Measurements from ENCODE around the gene FANCE.
"Not testable (repeated sequence)": the region's sequence is repeated elsewhere in the genome, so short reads cannot be mapped to it uniquely, and the experiment has no call there.

The FANCE gene

DNA sequence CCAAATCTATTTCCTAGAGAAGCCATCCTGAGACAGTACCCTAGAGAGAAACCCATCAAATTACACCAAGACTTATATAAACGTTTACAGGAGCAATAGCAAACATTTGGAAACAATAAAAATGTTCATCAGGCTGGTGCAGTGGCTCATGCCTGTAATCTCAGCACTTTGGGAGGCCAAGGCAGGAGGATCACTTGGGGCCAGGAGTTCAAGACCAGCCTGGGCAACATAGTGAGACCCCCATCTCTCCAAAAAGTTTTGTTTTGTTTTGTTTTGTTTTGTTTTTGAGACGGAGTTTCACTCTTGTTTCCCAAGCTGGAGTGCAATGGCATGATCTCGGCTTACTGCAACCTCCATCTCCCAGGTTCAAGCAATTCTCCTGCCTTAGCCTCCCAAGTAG is 19.4 kb upstream of the FANCE start:
- DNase-seq = not testable (repeated sequence)

DNA sequence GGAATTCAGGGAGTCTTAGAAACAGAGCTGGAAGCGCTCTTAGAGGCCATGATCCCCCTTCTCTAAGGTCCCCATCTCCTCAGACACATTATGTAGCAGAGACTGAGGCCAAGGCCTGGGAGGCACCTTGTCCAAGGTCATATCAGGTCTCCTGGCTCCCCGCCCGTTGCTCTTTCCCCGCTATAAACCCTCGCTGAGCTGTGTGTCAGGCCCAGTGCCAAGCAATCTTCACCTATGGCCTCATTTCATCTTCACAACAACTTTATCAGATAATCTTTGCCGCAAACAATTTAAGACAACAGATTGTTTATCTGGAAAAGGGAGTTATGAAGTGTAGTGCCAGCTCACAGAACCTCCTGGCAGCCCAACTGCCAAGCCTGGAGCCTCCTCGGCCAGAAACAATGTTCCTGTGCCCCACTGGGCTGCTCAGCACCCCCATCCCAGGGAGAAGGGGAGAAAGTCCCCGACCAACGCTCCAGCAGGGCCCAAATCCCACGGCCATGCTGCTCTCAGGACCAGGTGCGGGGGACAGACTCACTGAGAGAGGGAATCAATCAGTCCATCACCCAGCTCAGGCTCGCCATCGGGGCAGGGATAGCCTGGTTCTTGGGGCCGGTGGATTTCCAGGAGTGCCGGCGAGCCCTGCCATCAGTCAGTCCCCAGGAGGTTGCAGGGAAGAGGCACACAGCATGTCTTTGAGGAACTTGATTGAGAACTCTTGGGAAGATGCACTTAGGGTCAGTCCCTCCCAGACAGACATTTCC is 16.9 kb upstream of the FANCE start:
- no peak for DNase-seq

DNA sequence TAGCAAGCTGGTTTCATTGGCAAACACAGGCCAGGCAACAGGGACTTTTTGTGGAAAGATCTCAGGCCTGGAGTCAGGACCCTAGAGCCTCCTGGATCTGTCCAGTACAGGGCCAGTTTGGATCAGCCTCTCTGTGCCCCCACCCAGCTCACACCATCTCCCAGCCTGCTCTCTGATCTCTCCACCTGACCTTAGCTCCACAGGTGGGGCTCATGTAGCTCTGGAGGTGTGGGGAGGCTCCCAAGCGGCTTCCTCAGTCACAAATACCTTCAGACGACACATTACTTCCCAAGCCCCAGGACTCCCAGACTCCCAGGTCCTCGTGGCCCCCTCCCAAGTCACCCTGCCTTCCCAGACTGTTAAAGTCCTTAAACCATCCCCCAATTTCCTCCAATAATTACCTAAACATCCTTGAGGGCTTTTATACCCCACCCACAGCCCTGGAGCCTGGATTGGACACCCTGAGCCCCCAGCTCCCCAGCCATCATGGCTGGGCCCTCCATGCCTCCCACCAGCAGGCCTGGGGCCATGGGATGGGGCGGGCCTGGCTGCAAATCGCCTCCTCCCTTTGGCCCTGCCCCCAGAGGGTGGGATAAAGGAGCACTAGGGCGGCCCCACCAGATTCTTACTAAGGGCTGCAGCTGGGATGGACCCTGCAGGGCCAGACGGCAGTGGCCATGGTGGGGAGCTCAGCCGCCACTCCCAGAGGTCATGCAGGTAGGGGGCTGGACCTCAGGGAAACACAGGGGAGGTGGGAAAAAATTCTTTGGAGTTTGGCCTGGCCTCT is 15.9 kb upstream of the FANCE start:
- DNase-seq = no peak

DNA sequence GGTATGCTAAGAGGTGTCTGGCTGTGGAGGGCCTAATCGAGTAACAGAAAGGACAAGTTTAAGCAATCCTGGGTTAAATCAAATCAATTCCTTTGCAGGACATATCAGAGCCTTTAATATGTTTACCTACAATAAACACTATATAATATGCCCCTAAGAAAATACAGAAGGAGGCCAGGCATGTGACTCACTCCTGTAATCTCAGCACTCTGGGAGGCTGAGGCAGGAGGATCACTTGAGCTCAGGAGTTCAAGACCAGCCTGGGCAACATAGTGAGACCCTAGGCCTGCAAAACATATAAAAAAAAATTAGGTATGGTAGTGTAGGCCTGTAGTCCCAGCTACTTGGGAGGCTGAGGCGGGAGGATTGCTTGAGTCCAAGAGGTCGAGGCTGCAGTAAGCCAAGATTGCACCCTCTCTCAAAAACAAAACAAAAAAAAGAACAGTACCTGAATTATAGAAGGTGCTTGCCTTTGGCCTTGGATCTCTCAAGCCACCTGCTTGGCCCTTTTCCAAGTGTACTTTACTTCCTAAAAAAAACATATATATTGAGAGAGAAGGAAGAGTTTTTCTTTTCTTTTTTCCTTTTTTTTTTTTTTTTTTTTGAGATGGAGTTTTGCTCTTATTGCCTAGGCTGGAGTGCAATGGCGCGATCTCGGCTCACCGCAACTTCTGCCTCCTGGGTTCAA is 13.6 kb upstream of the FANCE start:
- not testable (repeated sequence) for DNase-seq

DNA sequence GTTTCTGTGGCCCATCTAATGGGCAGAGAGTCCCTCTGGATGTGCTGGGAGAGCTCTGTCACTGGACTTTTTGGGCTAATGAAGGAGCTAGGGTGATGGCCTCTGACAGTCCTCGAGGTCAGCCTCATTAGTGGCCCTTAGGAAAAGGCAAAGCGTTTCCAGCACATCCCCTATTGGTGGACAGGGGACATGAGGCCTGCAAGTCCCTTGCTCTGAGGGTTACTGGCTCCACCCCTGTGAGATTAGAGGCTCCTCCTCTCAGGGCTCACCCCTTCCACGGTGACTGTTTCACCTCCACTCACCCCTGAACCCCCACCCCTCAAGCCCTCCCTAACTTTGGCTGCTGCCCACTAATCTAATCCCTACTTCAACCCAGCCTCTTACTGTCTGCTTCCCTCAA is 12.8 kb upstream of the FANCE start:
- DNase-seq = no peak

DNA sequence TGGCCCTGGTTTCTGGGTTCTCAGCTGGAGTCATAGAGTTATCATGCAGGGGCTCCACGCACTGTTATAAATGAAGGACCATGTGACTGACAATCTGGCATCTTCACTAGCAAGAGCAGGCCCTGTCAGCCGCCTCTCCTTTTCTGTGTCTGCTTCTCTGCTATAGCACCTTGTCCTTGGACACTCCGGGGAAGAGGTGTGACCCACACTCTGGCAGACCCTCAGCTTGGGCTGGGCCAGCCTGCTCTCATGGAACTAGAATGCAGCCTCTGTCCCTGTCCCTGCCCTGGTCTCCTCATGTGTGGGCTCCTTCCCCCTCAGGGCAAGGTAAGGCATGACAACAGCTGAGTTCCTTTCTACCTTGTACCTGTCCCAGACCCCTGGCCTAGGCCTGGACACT is 10.9 kb upstream of the FANCE start:
- no peak for DNase-seq

DNA sequence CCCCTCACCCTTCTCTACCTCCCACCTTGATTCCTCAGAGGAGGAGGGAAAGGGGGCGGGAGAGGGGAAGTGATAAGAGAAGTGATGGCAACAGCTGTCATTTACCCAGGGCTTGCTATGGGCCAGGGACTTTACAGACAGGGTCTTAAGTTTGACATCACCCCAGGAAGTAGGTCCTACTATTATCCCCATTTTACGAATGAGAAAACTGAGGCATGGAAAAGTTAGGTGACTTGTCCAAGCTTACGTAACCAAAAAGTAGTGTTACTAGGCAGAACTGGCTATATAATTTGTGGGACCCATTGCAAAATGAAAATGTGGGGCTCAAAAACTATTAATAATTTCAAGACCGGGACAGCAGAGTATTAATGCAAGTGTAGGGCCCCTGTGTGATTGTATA is 10.5 kb upstream of the FANCE start:
- DNase-seq = no peak

DNA sequence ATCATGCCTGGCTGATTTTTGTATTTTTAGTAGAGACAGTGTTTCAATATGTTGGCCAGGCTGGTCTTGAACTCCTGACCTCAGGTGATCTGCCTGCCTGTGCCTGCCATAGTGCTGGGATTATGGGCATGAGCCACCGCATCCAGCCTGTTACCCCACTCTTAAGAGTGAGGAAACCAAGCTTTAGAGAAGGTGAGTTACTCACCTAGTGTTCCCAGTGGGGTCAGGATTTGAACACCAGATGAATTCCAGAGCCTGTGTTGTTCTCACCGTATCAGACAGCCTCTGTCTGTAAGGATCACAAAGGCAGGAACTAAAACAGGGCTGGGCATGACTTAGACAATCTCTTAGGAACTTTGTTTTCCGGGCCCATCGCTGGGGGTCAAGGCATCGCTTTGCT is 9.4 kb upstream of the FANCE start:
- no peak for DNase-seq

DNA sequence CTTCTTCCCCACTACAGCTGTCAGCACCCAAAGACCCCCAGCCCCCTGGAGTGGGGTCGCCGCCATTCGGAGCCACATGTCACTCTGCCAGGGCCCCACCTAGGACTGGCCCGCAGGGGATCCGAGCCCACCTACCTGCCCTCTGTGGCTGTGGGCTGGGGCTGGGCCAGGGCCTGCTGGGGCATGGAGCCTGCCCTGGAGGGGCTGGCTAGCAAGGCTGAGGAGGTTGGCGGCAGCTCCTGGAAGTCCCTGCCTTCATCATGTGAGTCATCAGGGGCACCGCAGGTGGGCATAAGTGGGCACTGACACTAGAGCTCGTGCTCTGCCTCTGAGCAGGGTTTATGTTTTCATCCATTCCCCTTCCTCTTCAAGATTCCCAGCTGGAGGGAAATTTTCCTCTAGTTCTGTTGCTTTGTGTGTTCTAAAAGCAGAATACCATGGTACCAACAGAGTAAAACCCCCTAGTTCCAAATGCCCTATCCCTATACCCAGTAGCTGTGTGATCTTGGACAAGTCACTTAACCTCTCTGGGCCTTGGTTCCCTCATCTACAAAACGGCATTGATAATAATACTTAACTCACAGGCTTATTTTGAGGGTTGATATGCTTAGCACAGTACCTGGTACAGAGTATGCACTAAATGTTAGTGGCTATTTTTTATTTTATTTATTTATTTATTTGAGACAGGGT is 8.7 kb upstream of the FANCE start:
- no peak for DNase-seq

DNA sequence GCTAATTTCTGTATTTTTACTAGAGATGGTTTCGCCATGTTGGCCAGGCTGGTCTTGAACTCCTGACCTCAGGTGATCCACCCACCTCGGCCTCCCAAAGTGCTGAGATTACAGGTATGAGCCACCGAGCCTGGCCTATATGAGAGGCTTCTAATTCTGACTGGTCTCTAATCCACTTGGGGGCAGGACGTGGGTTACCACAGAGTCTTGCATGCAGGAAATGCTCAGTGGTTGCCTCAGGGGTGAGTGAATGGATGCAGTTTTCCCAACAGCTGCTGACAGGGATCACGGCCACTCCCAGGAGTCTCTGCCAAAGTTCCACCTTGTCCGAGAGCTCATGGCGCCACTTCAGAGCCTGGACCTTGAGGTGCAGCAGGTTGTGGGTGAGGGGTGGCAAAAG is 6.4 kb upstream of the FANCE start:
- no peak for DNase-seq

DNA sequence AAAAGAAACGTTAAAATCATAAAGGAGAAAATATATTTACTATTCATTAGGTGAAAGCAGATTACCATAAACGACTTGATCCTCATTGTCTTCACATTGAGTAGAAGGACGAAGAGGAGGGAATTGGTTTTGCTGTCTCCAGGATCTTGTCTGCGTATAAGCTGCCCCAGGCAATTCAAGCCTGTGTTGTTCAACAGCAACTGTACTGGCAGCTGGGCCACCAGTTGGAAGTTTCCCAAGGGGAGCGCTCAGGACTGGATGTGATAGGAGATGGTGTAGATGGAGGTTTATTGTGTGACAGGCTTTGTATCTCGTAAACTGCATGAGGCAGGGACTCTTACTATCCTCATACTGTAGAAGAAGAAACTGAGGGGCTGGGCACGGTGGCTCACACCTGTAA is 3.9 kb upstream of the FANCE start:
- DNase-seq = no peak

DNA sequence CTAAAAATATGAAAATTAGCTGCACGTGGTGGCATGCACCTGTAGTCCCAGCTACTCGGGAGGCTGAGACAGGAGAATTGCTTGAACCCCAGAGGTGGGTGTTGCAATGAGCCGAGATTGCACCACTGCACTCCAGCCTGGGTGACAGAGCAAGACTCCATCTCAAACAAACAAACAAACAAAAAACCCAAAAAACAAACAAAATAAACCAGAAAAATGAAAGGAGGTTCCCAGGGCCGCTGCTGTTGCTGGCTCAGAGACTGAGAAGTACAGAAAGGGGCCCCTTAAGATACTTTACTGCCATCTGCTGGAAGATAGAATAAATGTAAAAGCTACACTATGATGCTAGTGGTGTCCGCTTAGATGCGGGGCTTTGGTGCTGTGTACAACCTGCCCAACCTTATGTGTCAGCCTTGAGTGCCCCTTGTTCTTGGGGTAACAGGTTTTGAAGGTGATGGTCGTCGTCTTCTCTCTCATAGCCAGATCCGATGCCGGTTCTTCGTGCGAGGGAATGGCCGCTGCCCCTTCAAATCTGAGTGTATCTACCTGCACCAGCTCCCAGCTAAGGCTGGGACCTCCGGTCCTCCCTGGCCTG is 2.8 kb upstream of the FANCE start:
- DNase-seq = peak; percentile 89

DNA sequence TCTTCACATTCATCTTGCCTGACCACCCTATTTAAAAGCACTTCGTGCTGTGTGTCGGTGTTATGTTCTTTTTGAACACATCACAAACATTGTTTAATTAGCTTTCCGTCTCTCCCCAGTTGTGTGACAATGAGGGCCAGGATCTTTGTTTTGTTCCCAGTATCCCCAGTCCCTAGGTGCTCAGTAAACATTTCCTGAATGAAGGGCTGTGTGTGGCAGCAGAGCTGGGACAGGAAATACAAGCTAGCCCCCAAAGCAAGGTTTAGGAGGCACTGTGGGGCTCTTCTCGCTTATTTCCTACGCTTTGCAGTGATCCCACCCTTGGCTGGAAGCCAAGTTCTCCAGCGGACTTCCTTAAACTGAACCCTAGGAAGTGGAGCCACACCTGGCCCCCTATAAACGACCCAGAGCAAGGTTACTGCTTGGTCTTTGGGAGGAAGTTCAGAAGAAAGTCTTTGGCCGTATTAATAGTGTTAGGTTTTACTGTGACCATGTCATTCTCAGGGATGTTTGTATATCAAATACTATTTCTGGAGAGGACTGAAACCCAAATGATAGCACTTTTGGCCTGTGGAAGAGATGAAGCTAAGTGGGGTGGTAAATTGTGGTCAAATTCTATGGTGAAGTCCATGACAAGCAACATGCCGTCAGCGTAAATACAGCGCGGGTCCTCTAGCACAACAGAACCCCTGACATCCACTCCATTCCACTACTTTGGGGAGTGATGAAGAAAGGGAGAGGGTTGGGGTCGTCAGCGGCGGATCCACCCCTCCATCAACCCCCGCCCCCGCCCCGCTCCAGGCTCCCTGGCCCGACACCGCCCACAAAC is 570 bp upstream of the FANCE start:
- DNase-seq = no peak

DNA sequence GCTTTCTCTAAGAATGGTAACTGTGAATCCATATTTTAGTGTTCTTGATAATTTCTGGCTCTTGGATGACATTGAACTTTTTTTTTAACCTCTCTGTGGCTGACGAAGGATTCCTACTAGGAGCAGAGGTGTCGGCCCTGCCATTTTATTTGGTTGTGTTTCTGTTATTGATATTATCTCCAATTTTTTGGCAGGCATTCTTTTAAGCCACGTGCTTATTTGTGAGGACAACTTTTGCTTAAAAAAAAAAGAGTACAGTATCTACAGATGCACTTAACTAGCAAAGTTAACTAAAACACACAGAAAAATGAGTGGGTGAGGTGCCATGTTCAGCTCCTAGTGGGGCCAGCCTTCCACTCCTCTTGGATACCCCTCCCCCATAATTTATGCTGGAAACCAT is 1.1 kb downstream of the FANCE start:
- no peak for DNase-seq

DNA sequence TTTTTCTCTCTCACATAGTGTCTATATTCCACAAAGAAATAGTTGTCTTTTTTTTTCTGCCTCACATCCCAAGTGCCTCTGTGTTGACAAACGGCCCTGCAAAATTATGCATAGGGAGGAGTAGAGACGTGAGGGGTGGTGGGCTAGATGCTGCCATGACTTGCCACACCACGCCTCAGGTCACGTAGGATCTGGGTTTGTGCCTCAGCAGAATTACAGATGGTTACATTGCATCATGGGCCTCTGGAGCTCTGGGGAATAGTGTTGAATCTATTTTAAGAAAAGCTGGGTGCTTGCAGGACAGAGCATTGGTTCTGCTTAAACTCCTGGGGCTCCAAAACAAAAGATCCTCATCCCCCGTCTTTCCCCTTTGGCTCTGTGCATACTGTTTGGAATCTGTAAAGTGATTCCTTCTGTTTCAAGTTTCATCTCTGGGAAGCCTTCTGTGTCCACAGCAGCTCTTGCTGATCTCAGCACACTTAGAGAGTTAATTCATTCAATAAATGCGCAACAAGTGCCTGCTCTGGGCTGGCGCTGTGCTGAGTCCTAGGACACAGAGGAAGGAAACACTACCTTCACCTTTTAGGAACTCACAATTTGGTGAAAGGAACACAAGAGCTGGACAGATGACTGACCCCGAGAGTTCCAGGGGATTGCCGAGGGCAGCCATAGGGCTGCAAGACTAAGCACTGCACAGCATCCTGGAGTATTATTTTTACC is 2.4 kb downstream of the FANCE start:
- no peak for DNase-seq

DNA sequence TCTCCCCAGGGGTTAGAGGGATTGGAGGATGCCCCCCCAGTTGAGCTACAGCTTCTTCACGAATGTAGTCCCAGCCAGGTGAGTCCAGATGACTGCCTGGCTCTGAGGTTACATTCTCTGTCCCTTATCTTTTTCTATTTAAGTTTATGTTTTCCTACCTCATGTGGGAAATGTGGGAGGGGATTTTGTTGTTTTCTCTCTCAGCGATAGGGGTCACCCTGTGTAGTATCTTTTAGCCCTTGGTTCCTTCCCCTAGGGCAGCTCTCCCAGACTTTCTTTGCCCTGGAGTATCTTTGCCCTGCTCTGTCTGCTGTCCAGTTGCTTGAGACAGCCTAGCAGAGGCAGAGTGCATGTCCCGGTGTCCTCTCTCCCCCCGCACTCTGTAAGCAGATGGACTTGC is 5.8 kb downstream of the FANCE start:
- DNase-seq = no peak

DNA sequence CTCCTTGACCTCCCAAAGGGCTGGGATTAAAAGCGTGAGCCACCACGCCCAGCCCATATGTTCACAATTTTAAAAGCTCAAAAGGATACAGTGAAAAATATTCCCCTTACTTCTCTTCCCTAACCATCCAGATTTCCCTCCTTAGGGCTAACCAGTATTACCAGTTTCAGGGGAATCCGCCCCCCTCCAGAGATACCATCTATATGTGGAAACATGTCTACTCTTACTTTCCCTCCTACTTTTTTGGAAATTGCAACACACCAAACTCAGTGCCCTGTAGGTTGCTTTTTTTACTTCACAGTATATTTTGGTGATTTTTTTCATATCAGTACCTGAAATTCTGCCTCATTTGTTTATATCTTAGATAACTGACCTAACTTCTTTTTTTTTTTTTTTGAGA is 9.1 kb downstream of the FANCE start:
- DNase-seq = no peak

DNA sequence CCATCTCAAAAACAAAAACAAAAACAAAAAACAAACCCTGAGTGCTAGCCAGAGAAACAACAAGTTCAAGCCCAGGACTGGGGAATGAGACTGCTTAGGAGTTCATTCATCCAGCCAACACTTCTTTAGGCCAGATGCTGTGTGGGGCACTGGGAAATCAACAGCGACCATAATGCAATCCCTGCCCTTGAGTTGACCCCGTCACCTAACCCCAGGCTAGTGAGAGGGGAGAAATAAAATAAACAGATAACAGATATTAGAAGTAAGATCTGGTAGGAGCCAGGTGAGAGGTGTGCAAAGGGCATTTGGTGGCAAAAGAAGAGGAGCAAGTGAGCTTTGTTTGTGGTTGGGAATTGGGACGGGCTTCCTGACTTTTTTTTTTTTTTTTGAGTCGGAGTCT is 11.2 kb downstream of the FANCE start:
- no peak for DNase-seq

DNA sequence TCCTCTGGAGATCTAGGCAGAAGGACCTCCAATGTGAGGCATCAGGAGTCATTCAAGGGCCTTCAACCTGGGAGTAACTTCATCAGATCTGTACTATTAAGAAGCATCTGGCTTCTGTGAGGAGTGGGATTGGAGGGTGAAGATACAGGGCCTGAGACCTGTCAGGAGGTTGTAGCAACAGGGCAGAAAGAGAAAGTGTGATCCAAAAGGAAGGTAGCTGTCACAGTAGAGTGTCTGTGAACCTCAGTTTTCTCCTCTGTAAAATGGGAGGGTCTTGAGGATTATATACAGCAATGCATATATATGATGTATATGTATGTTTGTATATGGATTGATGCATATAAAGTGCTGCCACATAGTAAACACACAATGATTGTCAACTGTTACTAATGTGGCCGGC is 13.5 kb downstream of the FANCE start:
- no peak for DNase-seq

DNA sequence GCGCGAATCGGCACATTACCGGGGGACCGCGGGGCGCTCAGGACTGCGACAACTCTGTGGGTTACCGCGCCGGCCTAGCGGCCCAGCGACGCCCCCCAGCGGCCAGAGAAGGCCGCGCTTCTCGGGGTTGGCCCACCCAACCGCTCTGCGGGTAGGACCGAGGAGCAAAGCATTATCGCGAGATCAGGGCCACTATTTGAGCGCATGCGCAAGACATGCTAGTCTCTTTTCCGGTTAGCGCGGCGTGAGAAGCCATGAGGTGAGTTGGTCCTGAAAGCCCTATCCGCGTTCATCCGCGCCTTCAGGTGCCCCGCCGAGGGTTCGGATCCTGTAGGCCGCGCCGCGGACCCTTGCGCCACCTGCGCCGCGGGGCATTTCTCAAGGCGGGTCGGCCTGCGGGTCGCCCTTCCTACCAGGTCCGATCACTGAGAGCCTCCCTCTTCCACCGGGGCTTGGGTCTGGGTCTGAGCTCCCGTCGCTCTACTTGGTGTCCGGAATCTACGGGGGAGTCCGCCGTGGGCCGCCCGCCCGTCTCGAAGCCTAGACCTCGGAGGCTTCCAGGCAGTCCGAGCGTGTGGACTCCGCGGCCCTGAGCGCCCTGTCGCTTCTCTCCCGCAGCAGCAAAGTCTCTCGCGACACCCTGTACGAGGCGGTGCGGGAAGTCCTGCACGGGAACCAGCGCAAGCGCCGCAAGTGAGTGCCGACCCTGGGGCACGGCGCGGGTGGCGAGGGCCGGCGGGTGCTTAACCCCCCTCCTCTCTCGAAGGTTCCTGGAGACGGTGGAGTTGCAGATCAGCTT is 16.2 kb downstream of the FANCE start, which contains the start of gene RPL10A:
RPL10A (plus strand) TSS at position 221 of the 799 bp plus-strand sequence; CDS start at position 255, 34 bp downstream.
- DNase-seq = peak; percentile 95
